Endothelial cell of umbilical vein (primary cell): Measurements from ENCODE around the gene MYL3. TPM values are rescaled to one million over a fixed set of nuclear protein-coding genes. Genes with fewer than 3 reads are reported as not detected.

Source experiments
- BruUV-seq: library from RNA; stranded (reverse); fragments of 400-500 nt; replicated peaks from 2 replicates; lab custom pipeline; 2021; lab: Mats Ljungman, UMichigan
- CTCF ChIA-PET: fragments of 300-600, 350-600 bp; sonication (Branson Sonifier 250); formaldehyde crosslinking; loops from one replicate; lab custom pipeline; 2021; ENCODE audit warnings: antibody characterized with exemption, inconsistent platforms; lab: Charles Lee
- POLR2A ChIA-PET: fragments of 300-600, 350-600 bp; sonication (Branson Sonifier 250); formaldehyde crosslinking; loops from one replicate; lab custom pipeline; 2021; ENCODE audit warnings: antibody characterized with exemption, inconsistent platforms; lab: Charles Lee
- DNase-seq: peaks from one replicate; pipeline ENCODE4 v3.0.0-alpha.2; 2011; ENCODE audit warnings: low read depth, low spot score
- FAIRE-seq: peaks from 2 replicates; lab custom pipeline; 2011; peaks lifted over from hg19 to GRCh38; lab: Jason Lieb, UNC
- H2AFZ ChIP-seq: 2 replicates; pipeline ENCODE4 v1.6.0; 2012; ENCODE audit warnings: low read depth, low read length, control low read depth, inconsistent platforms
- H3K27ac ChIP-seq: 2 replicates; pipeline ENCODE4 v1.5.1; 2011; ENCODE audit warnings: low read depth, mild to moderate bottlenecking, control low read depth, low read length, moderate library complexity; ENCODE audit not compliant: insufficient read depth
- H3K27me3 ChIP-seq, 2 experiments: 2 replicates each; pipeline versions ENCODE4 v1.6.0 to v1.6.1; 2011; ENCODE audit warnings: low read length in 2 of 2, mixed read lengths in 1 of 2; ENCODE audit not compliant: control insufficient read depth in 2 of 2, insufficient read depth in 2 of 2
- H3K36me3 ChIP-seq, 2 experiments: 2 replicates in 1 of 2; 3 replicates in 1 of 2; pipeline ENCODE4 v1.5.1; 2011; ENCODE audit warnings: low read length in 2 of 2, mild to moderate bottlenecking in 1 of 2, moderate library complexity in 1 of 2; ENCODE audit not compliant: control insufficient read depth in 2 of 2, insufficient read depth in 2 of 2; ENCODE audit errors: extremely low read depth in 1 of 2
- H3K4me1 ChIP-seq: 3 replicates; pipeline ENCODE4 v1.5.1; 2011; ENCODE audit warnings: mild to moderate bottlenecking, low read length; ENCODE audit not compliant: control insufficient read depth, insufficient read depth; ENCODE audit errors: extremely low read depth
- H3K4me2 ChIP-seq: 2 replicates; pipeline ENCODE4 v1.6.1; 2011; ENCODE audit warnings: low read length, control low read depth, mixed read lengths; ENCODE audit not compliant: insufficient read depth
- H3K4me3 ChIP-seq, 3 experiments: fragments of 200-600 bp in 1 of 3; sonication (generic), shearing (Covaris generic) in 1 of 3; replicated peaks in 1 of 3; 2 replicates each; pipeline ENCODE4 v1.5.1; 2011 to 2016; ENCODE audit warnings: control low read depth in 3 of 3, low read length in 3 of 3, mild to moderate bottlenecking in 2 of 3, inconsistent platforms in 1 of 3, low read depth in 1 of 3, moderate library complexity in 1 of 3; ENCODE audit not compliant: insufficient read depth in 1 of 3
- H3K79me2 ChIP-seq: 2 replicates; pipeline ENCODE4 v1.6.0; 2012; ENCODE audit warnings: low read length, inconsistent platforms; ENCODE audit not compliant: control insufficient read depth, insufficient read depth
- H3K9ac ChIP-seq: replicated peaks from 2 replicates; pipeline ENCODE3; 2011; ENCODE audit warnings: low read length, control low read depth; ENCODE audit not compliant: insufficient read depth; ENCODE audit errors: extremely low read depth
- H3K9me1 ChIP-seq: replicated peaks from 3 replicates; pipeline ENCODE4 v1.6.0; 2011; ENCODE audit warnings: mild to moderate bottlenecking, low read length; ENCODE audit not compliant: control insufficient read depth, insufficient read depth; ENCODE audit errors: extremely low read depth
- H3K9me3 ChIP-seq: replicated peaks from 2 replicates; pipeline ENCODE4 v1.5.1; 2012; ENCODE audit warnings: low read length, inconsistent platforms; ENCODE audit not compliant: control insufficient read depth, insufficient read depth
- H4K20me1 ChIP-seq: replicated peaks from 2 replicates; pipeline ENCODE3; 2011; ENCODE audit warnings: mild to moderate bottlenecking, low read length; ENCODE audit not compliant: control insufficient read depth, insufficient read depth; ENCODE audit errors: extremely low read depth
- CTCF ChIP-seq, 2 donors: IDR thresholded peaks; 1 replicate in 1 of 2; 2 replicates in 1 of 2; pipeline ENCODE4 v1.5.1; 2011; ENCODE audit warnings: low read length in 2 of 2, mild to moderate bottlenecking in 2 of 2, moderate library complexity in 2 of 2, control low read depth in 1 of 2, inconsistent platforms in 1 of 2, low read depth in 1 of 2; ENCODE audit not compliant: insufficient read depth in 1 of 2; ENCODE audit errors: extremely low read depth in 1 of 2
- MAX ChIP-seq: IDR thresholded peaks from 2 replicates; pipeline ENCODE4 v1.6.1; 2011; ENCODE audit not compliant: insufficient read depth, insufficient read length
- MYC ChIP-seq: IDR thresholded peaks from one replicate; pipeline ENCODE4 v1.6.1; 2011; ENCODE audit warnings: mild to moderate bottlenecking, low read depth, low read length
- POLR2AphosphoS5 ChIP-seq: IDR thresholded peaks from 2 replicates; pipeline ENCODE4 v1.6.1; 2012; ENCODE audit warnings: low read depth, mild to moderate bottlenecking, control low read depth, low read length, moderate library complexity; ENCODE audit not compliant: insufficient read depth
- dilution Hi-C: fragments of 300-500 bp; cut with MboI; formaldehyde crosslinking; loops from one replicate; pipeline ENCODE4 v1.15.0; 2019; ENCODE audit warnings: low sequenced_read_pairs; ENCODE audit not compliant: extremely low pct_ligation_motif_present
- intact Hi-C: fragments of 100-400 bp; cut with micrococcal nuclease; formaldehyde crosslinking; loops from one replicate; pipeline ENCODE4 v1.10.0; 2022
- polyA plus RNA-seq, 4 experiments: library from polyadenylated mRNA; depleted of rRNA in 3 of 4; stranded (reverse) in 3 of 4; unstranded in 1 of 4; fragments of >200 nt; gene quantifications; 2 replicates each; pipeline versions ENCODE4 v1.2.1 to v1.2.3, GENCODE V29; 2011 to 2012; ENCODE audit warnings: missing spikeins in 1 of 4
- total RNA-seq: library from RNA; stranded (reverse); gene quantifications from 2 replicates; pipeline ENCODE4 v1.2.3, GENCODE V29; 2021

Gene MYL3
- total and polyA plus RNA-seq, 2 donors (not counting 3 experiments of a cell fraction or from before 2014, with no cell fraction given): not detected

DNA sequence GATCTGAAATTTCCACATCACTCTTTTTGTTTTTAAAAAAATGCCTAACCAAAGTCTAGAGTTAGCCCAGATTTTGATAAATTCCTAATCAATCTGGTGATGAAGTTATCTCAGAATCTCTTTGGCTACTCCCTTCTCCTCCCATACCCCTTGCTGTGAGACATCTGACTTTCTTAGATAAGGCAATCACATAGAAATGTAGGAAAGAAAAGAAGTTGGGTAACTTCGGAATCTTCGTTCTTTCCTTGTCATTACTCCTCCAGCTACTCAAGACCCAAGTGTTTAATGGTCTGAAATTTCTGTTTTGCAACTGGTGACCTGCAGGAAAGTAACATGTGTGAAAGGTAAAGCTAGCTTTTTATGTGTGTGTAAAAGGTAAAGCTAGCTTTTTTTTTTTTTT is 37.8 kb downstream of the MYL3 start:
- CTCF ChIA-PET: no interaction called here
- Histone ChIP-seq H3K4me1 (no peaks in the 10 kb centered on the region), H4K20me1 (no peaks in the 10 kb centered on the region), H3K4me2 (no peak overlapping the region), H3K9me3 (no peaks in the 10 kb centered on the region), H3K4me3 (no peak overlapping the region), H3K36me3 (no peaks in the 10 kb centered on the region), H2AFZ (no peak overlapping the region), H3K9me1 (no peaks in the 10 kb centered on the region), H3K27ac (no peak overlapping the region), H3K79me2 (no peaks in the 10 kb centered on the region), H3K27me3 (peaks cover 8 to 13% of the 10 kb centered on the region in 2 experiments), H3K9ac (no peak overlapping the region)
- intact Hi-C loops: no loop called here
- no TSS peak for BruUV-seq
- POLR2A ChIA-PET: no interaction called here
- DNase-seq (no peak), FAIRE-seq (no peak)
- dilution Hi-C loops: no loop called here
- TF ChIP-seq POLR2AphosphoS5 (no peak), MAX (no peak), CTCF (IDR thresholded peaks at IDR 0.05; ENCODE audit: extremely low read depth in 1 of 2, insufficient read depth in 1 of 2, low read depth in 1 of 2, low read length in 2 of 2) (no peak), MYC (no peak)
